Mesodermal cell (in vitro differentiated cells): ENCODE data around the gene KIAA1217.
A peak's percentile ranks its signal among the peaks of the same experiment; 100 is the strongest.

Experiments
- H3K27ac ChIP-seq: 2 replicates; pipeline ENCODE4 v1.7.0; 2013; ENCODE audit warnings: mild to moderate bottlenecking, low read depth, low read length, moderate library complexity; ENCODE audit not compliant: severe bottlenecking
- H3K36me3 ChIP-seq: 2 replicates; pipeline ENCODE4 v1.7.1; 2013; ENCODE audit warnings: mild to moderate bottlenecking, low read length, moderate library complexity; ENCODE audit not compliant: control insufficient read depth, insufficient read depth
- H3K4me1 ChIP-seq: one replicate; pipeline ENCODE4 v1.7.1; 2013; ENCODE audit warnings: mild to moderate bottlenecking, low read length; ENCODE audit not compliant: insufficient read depth, control insufficient read depth, poor library complexity, severe bottlenecking
- H3K4me3 ChIP-seq: 2 replicates; pipeline ENCODE4 v1.7.0; 2013; ENCODE audit warnings: low read length, control low read depth, mild to moderate bottlenecking; ENCODE audit not compliant: insufficient read depth, poor library complexity, severe bottlenecking; ENCODE audit errors: extremely low read depth
- H3K9me3 ChIP-seq: 2 replicates; pipeline ENCODE4 v1.7.1; 2013; ENCODE audit warnings: mild to moderate bottlenecking, low read length, moderate library complexity; ENCODE audit not compliant: control insufficient read depth
- WGBS, 2 experiments: methylation state at CpG; one replicate each; pipeline ENCODE4 v1.1.5; 2013; ENCODE audit warnings: missing lambda C conversion rate in 2 of 2; ENCODE audit not compliant: insufficient coverage in 2 of 2; 5-methylcytosine and 5-hydroxymethylcytosine counted together

KIAA1217 gene

GRCh38 chr10:24180891-24181290 lies 28.0 kb upstream of the KIAA1217 start:
- Histone ChIP-seq H3K36me3 (no peaks in the 10 kb centered on the region), H3K4me1 (no peaks in the 10 kb centered on the region), H3K9me3 (no peaks in the 10 kb centered on the region), H3K27ac (no peak overlapping the region), H3K4me3 (no peak overlapping the region)
- WGBS, 2 experiments, result 82 to 91% methylated on average over 1 to 2 of the region's 2 CpGs

DNA sequence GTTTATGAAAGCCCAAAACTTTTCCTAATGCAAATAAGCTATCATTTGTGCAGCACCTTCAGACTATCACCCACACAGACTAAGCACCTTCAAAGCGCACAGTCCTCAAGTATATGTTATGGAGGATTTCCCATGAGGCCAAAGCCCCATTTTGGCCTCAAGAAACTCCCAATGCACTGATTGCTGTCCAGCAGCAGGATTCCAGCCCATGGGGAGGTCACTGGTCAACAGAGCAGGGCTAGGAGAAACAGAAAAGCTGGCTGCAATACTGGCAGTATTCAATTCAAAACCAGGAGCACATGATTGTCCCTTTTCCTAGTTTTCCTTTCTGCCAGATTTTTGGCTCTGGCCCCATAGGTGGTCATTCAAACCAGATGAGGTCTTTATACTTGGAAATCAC lies 24.5 kb upstream of the KIAA1217 start:
- Histone ChIP-seq H3K4me1 (no peaks in the 10 kb centered on the region), H3K36me3 (no peaks in the 10 kb centered on the region), H3K9me3 (no peaks in the 10 kb centered on the region), H3K4me3 (no peak overlapping the region), H3K27ac (no peak overlapping the region)
- WGBS, 2 experiments, result 100% methylated on average over 1 of the region's 1 CpG; no CpG with 5 or more reads in 1 of the 2 experiments

DNA sequence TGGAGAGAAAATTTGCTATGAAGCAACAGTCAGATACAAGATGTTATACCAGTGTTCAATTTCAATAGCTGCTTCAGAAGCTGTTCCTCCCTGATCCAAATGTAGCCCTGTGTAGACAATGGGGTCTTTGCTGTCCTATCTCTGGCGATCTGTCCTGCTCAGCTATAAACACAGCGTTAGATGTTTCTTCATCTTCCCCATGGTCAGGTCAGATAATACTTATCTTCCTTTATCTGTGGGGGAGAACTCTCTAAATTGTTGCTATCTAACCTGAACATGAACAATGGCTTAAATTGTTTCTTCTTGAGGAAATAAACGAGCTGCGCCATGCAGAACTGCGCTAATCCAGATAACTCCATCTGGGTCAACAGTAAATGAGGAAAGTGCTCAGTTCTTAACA lies 15.6 kb upstream of the KIAA1217 start:
- no peaks in the 10 kb centered on the region for H3K9me3 ChIP-seq

DNA sequence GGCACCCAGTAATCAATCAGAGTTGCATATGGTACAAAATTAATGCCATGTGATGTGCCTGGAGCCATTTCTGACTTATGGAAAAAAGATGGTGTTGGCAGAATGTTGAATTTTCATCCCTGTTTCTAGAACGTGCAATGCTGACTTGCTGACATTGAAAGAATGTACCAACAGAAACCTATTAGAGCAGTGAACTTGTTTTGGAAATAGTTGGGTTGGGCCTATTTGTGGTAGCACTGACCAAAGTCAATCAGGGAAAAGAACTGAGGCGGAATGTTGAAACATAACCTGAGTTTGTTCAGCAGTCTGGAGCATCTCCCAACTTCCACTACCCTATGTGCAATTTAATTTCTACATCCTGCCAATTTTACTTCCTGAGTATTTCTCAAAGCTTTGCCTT lies 11.7 kb upstream of the KIAA1217 start:
- 79 to 100% methylated on average over 1 to 2 of the region's 2 CpGs for WGBS, 2 experiments

More for the DNA sequence above, 15.6 kb upstream of the KIAA1217 start:
- Histone ChIP-seq H3K4me1 (no peaks in the 10 kb centered on the region), H3K27ac (no peak overlapping the region), H3K36me3 (no peaks in the 10 kb centered on the region), H3K4me3 (no peak overlapping the region)
- 90 to 92% methylated on average over 4 of the region's 5 CpGs for WGBS, 2 experiments

GRCh38 chr10:24201503-24202180 lies 7.3 kb upstream of the KIAA1217 start:
- Histone ChIP-seq H3K36me3 (no peaks in the 10 kb centered on the region), H3K4me1 (no peaks in the 10 kb centered on the region), H3K27ac (no peak overlapping the region), H3K4me3 (no peak overlapping the region), H3K9me3 (no peaks in the 10 kb centered on the region)
- 80 to 90% methylated on average over 7 to 9 of the region's 14 CpGs for WGBS, 2 experiments

More for the DNA sequence above, 11.7 kb upstream of the KIAA1217 start:
- Histone ChIP-seq H3K4me3 (no peak overlapping the region), H3K27ac (no peak overlapping the region), H3K4me1 (no peaks in the 10 kb centered on the region), H3K9me3 (no peaks in the 10 kb centered on the region), H3K36me3 (no peaks in the 10 kb centered on the region)

- H3K9me3 ChIP-seq, result no peaks in the 10 kb centered on the region
- 57 to 62% methylated on average over 3 to 5 of the region's 6 CpGs for WGBS, 2 experiments
- no peak overlapping the region for H3K4me3 ChIP-seq
- H3K36me3 ChIP-seq, result no peaks in the 10 kb centered on the region
- no peak overlapping the region for H3K27ac ChIP-seq
- H3K4me1 ChIP-seq, result no peaks in the 10 kb centered on the region
Measured at GRCh38 chr10:24202181-24202570, 6.8 kb upstream of the KIAA1217 start.

DNA sequence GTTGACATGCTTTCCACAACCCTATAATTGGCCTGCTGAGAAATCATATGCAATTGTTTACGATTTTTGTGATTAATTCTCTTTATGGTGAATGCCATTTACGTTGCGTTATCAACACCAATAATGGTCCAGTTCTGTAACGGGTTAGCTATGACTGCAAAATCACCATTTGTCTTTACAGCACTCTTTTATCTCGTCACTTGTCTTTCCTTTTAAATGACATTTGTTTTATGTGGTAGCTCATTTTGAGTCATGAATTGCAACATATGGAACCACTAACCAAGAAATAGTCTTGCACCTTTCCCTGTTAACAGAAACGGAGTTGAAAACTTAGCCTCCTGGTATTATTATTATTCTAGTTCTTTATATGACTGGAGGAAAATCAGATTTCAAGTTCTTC lies 3.1 kb upstream of the KIAA1217 start:
- no peak overlapping the region for H3K4me3 ChIP-seq
- H3K9me3 ChIP-seq, result no peaks in the 10 kb centered on the region
- H3K4me1 ChIP-seq, result peaks cover 12% of the 10 kb centered on the region
- no peaks in the 10 kb centered on the region for H3K36me3 ChIP-seq
- H3K27ac ChIP-seq, result no peak overlapping the region
- no CpG with 5 or more reads among the region's 6 CpGs for WGBS, 2 experiments

GRCh38 chr10:24206334-24206733 lies 2.6 kb upstream of the KIAA1217 start:
- 93% methylated on average over 2 of the region's 2 CpGs; no CpG with 5 or more reads in 1 of the 2 experiments for WGBS, 2 experiments
- Histone ChIP-seq H3K9me3 (no peaks in the 10 kb centered on the region), H3K36me3 (no peaks in the 10 kb centered on the region), H3K27ac (no peak overlapping the region), H3K4me3 (no peak overlapping the region), H3K4me1 (peaks cover 12% of the 10 kb centered on the region)

GRCh38 chr10:24206926-24207325 lies 2.0 kb upstream of the KIAA1217 start:
- no peaks in the 10 kb centered on the region for H3K9me3 ChIP-seq
- H3K4me1 ChIP-seq, result peaks cover 12% of the 10 kb centered on the region
- H3K4me3 ChIP-seq, result no peak overlapping the region
- no peaks in the 10 kb centered on the region for H3K36me3 ChIP-seq
- 73 to 78% methylated on average over 1 to 3 of the region's 3 CpGs for WGBS, 2 experiments
- H3K27ac ChIP-seq, result peak overlapping the region; percentile 96

DNA sequence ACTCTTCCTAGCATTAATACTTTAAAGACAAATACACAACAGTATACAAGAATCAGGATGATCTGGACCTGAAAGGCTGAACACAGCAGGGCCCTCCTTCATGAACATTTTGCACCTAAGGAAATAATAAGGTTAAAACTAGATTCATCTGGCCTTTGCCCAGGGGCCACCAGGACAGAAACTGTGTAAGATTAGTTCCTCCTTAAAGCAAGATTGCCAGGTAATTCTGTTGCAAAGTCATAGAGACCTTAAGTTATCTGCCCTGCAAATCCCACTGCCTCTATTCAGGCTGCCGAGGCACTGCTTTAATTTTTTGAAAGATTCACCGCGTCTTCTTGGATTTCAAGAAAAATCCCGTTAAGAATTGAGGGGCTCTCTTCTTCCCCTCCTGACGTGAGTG lies 1.6 kb upstream of the KIAA1217 start:
- H3K27ac ChIP-seq, result peak overlapping the region; percentile 96
- no peak overlapping the region for H3K4me3 ChIP-seq
- 74 to 81% methylated on average over 5 of the region's 5 CpGs for WGBS, 2 experiments
- peaks cover 12% of the 10 kb centered on the region for H3K4me1 ChIP-seq
- no peaks in the 10 kb centered on the region for H3K9me3 ChIP-seq
- no peaks in the 10 kb centered on the region for H3K36me3 ChIP-seq

- Histone ChIP-seq H3K36me3 (no peaks in the 10 kb centered on the region), H3K9me3 (no peaks in the 10 kb centered on the region), H3K27ac (peak overlapping the region; percentile 96), H3K4me3 (peak overlapping the region; percentile 43), H3K4me1 (peaks cover 12% of the 10 kb centered on the region)
- WGBS, 2 experiments, result 62 to 75% methylated on average over 7 to 8 of the region's 13 CpGs
Measured at GRCh38 chr10:24207781-24208611, 942 bp upstream of the KIAA1217 start.
